A172 (cell line): Measurements from ENCODE around the gene NNMT. TPM values are rescaled to one million over a fixed set of nuclear protein-coding genes. Genes with fewer than 3 reads are reported as not detected.

Experiments used
- DNase-seq: peaks from one replicate; pipeline ENCODE4 v3.0.0-alpha.2; 2015; ENCODE audit warnings: low spot score
- total RNA-seq: library from RNA; depleted of rRNA; stranded (reverse); fragments of >200 nt; shearing (Covaris generic); gene quantifications from 2 replicates; pipeline ENCODE4 v1.2.3, GENCODE V29; 2014

NNMT gene
- total RNA-seq, 1 experiment from 2014 or later: 109 TPM

DNA sequence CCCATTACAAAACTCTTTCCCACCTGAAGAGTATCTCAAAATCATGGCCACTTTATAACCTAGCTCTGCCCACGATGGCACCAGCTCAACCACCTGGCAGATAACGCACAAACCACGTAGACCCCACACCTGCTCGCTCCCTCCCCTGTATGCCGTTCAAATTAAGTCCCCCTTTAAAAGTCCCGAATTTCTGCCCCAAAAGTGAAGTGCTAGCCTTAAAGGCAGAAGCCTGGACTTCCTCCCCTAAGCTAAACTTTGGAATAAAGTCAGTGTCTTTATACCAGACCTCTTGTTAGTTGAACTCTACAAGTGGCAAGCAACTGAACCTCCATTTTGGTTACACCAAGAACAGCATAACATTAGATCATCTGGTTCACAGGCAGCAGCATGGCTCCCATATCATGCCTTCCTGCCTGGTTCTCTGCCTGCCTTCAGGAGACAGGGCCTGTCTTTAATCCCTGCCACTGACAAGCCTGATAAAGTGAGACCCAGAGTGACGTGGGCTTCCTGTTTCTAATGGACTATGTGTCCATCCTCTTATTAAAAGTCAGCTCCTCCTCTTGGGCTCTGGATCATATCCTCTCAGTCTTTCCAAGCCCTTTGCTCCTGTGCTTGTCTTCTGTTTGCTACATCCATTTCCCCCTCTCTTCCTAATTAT is 32.6 kb upstream of the NNMT start:
- no peak for DNase-seq

DNA sequence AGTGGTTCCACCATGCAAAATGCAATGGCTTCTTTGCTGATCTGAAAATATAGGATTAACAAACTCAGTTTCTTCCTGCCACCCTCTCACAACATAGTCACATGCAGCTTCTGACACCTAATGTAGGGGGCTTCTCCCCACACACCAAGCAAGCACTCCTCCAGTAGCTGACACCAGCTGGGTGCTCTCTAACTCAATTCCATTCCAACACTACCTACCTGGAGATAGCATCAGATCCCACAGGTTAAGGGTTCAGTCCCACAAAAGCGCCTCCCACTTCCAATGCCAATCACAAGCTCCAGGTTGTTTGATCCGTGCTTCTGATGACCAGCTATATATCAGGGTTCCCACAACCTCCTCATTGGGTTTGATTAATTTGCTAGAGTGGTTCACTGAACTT is 31.8 kb upstream of the NNMT start:
- DNase-seq: no peak

DNA sequence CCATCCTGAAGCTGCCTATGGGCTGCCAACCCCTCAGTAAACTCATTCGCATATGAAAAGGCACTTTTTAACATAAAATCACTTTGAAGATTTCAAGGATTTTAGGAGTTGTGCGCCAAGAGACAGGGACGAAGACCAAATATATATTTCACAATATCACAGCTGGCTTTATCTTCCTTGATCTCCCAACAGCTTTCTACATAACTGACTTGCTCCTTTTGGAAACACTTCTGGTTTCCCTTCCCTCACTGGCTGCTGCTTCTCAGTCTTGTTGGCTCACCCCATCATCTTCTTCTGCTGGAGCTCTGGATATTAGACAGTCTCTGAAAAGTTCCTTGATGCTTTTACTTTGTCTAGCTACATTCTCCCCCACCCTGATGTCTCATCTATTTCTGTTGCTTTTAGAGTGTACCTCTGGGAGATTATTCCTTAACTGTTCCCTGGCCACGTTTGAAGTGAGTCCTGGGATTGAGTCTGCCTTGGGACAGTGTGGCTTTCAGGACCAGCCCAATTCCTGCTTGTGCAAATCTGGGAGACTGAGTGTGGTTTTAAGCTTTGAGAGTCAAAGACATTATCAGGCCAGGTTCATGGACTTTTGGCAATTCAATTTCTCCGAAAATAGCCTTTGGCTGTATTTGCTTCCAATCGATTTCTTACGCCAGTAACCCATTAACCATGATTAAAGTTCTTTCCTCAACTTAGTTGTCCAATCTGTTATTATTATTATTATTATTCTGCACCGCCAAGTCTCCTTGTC is 30.9 kb upstream of the NNMT start:
- DNase-seq: no peak

DNA sequence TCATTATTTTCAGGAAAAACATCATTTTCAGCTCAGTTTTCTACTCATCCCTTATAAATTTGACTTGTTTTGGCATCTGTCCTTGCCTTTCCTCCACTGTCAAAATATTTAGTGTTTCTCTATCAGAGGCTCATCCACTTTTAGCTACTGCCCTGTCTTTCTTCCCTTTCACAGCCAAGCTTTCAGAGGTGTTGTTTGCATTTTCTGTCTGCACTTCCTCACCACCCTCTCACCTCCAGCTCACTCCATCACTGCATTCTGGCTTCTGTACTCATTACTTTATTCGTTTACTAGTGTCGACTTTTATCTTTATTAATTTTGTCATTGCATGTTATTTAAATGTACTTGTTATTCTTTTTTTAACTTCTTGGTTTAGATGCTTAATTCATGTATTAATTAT is 26.7 kb upstream of the NNMT start:
- DNase-seq: no peak

DNA sequence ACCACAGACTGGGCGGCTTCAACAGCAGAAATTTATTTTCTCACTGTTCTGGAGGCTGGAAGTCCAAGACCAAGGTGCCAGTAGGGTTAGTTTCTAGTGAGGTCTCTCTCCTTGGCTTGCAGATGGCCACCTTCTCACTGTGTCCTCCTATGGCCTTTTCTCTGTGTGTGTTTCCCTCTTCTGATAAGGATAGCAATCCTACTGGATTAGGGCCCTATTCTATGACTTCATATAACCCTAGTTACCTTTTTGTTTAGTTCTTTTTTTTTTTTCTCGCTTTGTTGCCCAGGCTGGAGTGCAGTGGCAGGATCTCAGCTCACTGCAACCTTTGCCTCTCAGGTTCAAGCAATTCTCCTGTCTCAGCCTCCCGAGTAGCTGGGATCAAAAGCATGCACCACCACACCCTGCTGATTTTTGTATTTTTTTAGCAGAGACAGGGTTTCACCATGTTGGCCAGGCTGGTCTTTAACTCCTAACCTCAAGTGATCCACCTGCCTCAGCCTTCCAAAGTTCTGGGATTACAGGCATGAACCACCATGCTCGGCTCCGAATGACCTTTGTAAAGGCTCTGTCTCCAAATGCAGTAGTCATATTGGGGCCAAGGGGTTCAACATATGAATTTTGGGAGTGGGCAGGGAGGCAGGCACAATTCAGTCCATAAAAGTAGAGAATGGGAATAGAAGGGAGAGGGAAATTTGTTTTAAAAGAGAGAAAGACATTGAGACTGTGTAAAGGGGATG is 25.5 kb upstream of the NNMT start:
- no peak for DNase-seq

DNA sequence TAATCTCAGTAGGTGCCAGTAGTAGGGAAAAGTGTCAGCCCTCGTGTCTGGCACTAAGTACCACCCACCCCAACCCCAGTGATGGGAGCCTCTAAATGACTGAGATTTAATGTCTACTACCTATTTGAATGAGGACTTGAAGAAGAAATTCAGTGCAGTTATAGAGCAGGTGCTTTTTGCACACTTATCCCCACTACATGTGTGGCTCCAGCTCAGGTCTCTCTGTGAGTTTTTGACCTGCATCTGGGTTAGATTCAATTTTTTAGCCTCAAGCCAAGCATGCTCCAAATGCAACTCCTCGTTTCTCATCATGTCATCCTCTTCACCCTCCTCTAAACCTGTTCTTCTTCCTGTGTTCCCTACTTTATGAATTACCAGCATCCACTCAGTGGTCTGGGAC is 24.9 kb upstream of the NNMT start:
- DNase-seq: no peak

DNA sequence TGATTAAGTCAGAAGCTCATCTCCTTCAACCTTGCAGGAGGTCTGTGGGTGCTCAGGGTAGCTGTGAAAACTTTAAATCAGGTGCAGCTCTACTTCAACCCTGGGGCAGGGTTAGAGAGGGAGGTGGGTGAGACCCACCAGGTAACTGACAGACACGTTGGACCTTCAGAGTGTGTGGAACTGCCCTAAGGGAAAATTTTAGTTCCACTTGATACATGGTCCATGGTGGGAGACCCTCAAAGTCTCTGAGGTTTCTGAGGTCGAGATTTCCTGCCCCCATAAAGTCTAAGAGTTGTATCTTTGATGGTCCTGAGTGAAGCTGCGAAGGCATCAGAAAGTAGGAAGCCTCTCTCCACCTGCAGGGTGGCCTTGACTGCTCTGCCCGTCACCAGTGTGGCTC is 23.9 kb upstream of the NNMT start:
- DNase-seq: no peak

DNA sequence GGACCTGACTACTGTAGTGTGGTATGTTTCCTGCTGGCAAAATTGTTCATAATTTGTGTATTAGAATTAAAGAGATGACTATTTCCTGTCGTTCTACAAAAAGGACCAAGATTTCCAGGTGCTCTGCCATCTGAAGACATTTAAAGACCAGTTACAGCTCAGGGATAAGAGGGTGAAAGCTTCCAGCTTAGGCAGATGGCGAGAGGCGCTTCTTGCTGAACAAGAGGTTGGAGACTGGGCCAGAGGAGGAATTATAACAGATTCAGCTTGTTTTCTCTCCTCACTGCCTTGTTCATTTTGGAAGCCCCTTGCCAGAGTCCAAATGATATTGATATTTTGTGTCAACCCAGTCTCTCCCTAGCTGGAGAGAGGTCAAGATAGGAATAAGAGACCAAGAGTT is 23.1 kb upstream of the NNMT start:
- DNase-seq: no peak

DNA sequence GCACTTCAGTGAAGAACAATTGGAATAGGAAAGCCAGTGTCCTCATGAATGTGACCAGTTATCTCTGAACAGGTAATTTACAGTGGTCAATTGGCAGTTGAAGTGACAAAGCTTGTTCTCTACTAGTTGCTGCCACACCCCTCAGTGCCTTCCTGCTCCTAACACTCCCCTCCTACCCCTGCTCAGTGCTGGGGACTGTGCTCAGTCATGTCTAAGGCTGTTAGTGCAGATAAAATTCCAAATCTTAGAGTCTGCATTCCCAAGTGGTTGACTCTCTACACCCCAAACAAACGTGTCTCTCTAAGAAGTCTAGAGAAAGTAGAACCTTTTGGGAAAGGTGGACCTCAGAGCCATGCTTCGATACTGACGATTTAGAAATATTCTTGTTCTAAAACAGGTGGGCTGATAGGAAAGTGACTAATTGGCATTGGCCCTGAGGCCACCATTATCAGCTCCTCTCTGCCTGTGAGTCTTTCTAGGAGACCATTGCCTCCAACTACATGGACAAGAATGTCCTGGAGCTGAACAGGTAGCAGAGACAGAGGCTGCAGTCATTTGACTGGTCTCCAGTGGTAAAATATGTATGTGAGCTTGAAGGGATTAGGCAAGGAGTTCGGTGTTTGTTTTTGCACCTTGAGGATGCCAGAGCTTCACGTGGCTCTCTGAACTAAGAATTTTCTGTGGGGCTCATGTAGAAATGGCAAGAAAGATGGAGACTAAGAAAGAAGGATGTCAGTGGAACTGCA is 22.1 kb upstream of the NNMT start:
- DNase-seq: no peak

DNA sequence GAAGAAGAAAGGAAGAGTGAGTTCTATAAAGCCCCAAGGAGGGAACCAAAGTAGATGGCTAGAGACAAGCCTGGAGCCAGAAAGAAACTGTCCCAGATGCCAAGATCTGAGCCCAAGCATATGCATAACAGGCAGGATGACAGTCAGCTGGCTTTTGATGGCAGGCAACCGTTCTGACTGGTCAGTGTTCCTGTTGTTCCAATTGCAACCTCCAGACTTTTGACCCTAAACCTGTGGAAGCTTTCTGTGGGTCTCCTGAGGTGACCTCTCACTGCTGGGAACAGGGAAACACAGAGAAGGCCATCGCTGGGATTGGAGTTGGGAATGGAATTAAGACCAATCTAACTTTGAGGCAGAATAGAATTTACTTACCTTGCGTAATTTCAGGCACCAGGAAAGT is 21.6 kb upstream of the NNMT start:
- no peak for DNase-seq

DNA sequence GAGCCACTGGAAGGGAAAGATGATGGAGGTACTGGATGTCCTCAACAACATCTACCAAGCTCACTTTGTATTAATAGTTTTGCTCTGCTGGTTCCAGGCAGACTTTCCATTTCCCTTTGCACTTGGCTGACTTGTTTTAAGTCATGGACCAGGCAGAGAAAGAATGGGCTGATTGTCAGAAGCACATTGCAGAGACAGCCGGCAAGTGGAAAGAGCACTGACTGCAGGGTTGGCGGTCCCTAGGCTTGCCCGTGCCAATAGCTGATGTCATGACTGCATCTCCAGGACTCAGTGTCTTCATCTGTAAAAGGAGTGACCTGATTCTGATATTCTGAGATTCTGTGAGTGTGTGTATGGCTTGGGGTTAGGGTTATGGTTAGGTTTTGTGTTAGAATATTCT is 20.9 kb upstream of the NNMT start:
- no peak for DNase-seq

DNA sequence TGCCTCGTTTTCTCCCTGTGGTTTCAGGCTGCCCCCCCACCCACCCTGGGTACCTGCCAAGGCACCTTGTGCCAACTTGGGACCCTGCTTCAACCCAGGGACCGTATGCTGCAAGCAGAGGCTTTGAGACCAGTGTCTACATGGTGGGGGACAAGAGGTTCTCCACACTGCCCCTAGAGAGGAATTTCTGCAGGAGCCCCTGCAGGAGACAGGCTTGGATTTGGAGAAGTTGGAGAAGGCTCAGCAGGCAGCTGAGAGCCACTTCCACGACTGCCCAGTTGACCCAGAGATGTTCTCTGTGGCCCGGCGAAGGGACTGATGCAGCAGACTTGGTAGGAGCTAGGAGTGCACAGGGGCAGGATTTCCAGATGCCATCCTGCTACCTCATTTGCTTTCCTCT is 20.1 kb upstream of the NNMT start:
- DNase-seq: no peak

DNA sequence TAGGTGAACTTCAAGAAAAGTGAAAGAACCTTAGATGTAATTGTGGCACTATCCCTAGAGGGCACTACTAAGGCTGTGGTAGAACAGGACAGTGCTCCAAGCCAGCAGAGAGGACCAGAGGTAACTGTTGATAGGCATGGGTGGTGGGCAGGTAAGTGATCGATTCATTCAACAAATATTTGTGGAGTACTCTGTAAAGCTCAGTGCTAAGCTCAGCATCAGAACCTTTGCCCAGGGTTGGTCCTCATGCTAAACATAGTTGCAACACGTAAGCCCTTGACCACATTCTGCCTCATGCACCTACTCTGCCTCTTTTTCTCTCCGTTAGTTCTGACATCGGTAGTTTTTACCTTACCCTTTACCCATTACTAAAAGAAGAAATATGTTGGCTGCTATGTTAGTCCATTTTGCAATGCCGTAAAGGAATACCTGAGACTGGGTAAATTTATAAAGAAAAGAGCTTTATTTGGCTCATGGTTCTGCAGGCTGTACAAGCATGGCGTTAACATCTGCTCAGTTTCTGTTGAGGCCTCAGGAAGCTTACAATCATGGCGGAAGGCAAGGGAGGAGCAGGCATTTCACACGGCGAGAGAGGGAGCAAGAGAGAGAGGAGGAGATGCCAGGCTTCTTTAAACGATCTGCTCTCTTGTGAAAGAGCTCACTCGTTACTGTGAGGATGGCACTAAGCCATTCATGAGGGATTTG is 18.4 kb upstream of the NNMT start:
- no peak for DNase-seq

DNA sequence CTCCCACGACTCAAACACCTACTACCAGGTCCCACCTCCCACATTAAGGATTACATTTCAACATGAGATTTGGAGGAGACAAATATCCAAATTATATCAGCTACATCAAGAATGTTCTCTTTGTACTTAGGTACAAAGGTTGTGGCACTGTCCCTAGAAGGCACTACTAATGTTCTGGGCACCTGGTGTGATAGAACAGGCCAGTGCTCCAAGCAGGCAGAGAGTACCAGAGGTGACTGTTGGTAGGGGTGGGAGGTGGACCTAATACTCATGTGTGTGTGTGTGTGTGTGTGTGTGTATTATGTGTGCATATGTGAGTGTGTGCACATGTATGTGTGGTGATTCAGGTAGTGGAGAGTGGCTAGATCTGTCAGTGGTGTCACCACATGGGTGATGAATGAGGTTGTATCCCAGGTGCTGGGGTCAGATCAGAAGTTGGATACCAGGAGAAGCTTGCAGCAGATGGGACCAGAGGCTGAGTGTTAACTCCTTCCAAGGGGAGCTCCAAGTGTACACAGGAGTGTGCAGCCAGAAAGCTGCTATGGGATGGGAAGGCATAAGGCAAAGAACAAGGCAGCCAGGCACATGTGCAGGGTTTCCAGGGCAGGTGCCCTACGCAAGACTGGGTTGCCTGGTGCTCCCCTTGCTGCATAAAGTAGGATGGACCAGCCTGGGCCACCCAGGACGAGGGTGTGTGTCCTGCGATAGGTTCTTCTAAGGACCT is 17.7 kb upstream of the NNMT start:
- no peak for DNase-seq

DNA sequence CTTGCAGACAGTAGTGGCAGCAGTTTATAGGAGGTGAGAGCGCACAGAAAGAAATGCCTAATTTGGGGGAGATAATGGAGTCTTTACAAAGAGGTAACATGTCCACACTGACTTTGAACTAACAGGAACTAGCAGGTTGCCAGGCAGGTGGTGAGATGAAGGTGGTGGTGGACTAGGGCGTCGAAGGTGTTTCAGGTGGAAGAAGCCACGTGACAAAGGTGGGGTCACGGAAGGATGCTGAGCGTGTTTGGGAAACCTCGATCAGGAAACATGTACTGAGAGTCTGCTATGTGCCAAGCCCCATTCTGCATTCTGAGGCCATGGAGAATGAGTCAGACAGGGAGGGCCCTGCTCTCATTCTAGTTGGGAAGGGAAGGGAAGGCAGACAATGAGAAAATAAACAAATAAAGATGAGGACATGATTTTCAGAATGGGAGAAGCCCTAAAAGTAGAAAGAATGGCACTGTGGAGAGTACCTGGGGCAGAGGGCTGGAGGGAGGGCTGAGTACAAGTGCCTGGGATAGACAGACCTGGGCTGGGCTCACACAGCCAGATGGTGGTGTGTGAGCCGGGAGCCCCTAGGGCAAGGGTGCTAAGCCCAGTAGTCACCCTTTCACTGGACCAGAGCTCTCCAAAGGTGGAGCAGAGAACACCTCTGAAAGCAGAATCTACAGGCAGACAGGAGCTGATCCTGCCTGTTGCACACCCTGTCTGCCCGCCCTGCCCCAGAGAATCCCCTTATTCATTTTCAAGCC is 16.2 kb upstream of the NNMT start:
- peak; percentile 42 for DNase-seq

DNA sequence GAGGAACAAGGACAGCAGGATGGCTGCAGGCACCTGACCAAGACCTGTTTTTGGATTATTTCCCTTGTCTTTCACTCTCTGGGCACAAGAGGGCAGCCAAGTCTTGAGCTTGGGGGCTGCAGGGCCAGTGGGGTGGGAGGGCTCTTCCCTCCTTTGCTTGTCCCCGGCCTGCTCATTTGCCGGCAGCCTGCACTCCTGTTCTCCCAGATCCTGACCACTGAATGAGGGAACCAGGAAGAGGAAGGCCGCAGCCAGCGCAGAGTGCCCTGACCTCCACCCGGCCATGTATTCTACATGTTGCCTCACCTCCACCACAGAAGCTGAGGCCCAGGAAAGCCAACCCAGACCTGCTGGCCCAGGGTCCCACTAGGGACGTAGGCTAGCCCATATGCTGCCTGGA is 15.5 kb upstream of the NNMT start:
- DNase-seq: peak; percentile 70

DNA sequence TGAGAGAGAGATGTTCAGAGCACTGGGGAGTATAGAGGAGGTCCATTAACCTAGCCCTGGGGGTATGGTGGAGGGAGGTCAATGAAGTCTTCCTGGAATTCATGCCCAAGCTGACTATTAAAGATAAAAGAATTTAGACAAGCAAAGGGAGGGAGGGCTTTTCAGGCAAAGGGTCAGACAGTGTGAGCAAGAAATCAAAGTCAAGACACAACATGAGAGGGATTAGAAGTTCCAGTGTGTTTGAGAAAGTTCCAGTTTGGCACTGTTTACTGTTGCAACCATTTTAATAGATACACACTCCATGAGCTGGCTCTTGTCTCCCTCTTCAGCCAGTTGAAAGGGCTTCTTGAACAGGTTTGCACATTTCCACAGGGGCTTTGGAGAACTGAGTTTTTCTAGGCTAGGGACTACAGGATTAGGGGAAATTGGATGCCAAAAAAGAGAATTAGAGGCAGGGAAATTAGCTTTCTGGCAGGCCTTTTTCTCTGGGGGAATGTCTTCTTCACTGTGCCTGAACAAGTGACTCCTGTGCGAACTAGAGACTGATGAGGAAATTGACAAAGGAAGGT is 14.7 kb upstream of the NNMT start:
- no peak for DNase-seq

DNA sequence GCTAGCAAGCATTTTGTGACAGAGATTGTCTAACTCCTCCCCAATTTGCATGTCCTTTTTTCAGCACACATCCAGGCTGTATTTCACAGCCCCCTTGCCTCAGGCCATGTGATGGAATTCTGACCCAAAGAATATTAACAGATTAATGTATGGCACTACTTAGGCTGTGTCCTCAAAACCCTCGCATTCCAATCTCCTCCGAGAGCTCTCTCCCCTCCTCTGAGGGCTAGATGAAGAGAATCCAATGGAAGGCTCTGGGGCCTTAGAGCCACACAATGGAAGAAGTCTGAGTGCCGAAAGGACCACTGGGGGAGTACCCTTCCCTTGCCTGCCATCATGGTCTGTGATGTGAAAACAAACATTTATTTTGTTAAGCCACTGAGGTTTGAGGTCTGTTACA is 13.7 kb upstream of the NNMT start:
- no peak for DNase-seq

DNA sequence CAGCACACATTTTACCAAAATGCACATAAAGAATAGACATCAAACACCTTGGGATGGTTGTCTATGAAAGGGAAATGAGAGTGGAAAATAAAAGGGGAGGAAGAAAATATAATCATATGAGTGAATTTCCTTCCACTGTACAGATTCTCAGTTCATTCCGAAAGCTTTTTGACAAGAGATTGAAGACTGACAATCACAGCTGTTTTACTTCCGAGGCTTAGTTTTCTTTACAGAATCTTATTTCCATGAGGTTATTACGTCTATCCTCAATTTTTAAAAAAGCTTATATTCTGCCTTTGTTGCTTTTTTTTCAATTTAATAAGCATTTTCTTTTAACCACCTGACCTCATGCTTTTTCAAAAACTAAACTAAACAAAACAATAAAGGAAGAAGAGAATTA is 12.8 kb upstream of the NNMT start:
- DNase-seq: no peak

DNA sequence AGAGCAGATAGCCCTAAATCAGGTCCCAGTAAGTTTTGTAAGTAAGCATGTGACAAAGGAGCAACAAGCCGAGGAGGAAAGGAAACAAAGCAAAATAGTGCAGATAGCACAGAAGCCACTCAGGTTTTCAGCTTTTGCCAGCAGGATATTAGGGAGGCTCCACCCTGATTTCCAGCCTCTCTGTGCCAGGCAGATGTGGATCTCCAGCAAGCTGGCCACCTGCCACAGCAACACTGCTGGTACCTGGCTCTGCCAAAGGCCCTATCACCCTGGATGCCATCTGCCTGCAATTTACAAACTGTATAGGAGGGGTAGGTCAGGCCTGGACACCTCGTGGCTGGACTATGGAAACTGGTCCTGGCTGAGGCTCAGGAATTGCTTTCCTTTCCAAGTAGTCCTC is 12.2 kb upstream of the NNMT start:
- no peak for DNase-seq
